ENCODE results near the gene GRXCR1. TPM values are rescaled to one million over a fixed set of nuclear protein-coding genes. Genes with fewer than 3 reads are reported as not detected.

The GRXCR1 gene
- total and polyA plus RNA-seq, 2 of the 13 experiments (the other 11 are each of a cell fraction or from before 2014, with no cell fraction given), result not detected

DNA sequence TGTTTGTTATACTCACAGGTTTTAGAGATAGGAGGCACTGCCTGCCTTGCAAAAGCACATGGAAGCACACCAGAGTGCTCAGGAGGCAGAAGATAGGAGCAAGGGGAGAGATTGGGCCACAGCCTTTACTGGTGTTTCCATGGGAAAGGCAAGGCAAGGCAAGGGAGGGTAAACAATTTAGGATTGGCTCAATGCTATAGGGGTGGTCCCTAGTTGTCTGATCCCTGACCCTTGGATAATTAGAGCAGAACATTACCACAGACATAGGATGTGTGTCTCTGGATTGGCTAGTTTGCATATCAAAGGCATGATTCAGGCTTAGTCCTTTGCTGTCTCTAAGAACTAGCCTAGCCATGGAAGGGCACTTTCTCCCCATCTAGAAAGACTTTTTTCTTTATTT is 36.1 kb downstream of the GRXCR1 start:
- Histone ChIP-seq H3K4me2 (ENCODE audit: low read depth, low read length) (no peak overlapping the region), H3K4me3 (replicated peaks in 1 of 3; ENCODE audit: insufficient read depth in 1 of 3, low read depth in 2 of 3, low read length in 3 of 3) (no peak overlapping the region), H3K9me3 (ENCODE audit: low read length) (peaks cover 29% of the 10 kb centered on the region), H3K4me1 (ENCODE audit: insufficient read depth, low read length) (no peaks in the 10 kb centered on the region), H3K36me3 (replicated peaks in 1 of 2; ENCODE audit: control insufficient read depth in 1 of 2, insufficient read depth in 2 of 2, low read length in 2 of 2) (no peaks in the 10 kb centered on the region), H4K20me1 (ENCODE audit: insufficient read depth, low read length) (no peaks in the 10 kb centered on the region), H3K9ac (ENCODE audit: insufficient read depth, low read depth, low read length) (no peak overlapping the region), H3K79me2 (ENCODE audit: insufficient read depth, low read length) (no peaks in the 10 kb centered on the region), H2AFZ (ENCODE audit: low read length) (no peak overlapping the region), H3K27ac (ENCODE audit: extremely low read length, insufficient read depth, low read length) (no peak overlapping the region), H3K27me3 (ENCODE audit: control insufficient read depth in 1 of 2, insufficient read depth in 2 of 2, low read length in 2 of 2) (no peaks in the 10 kb centered on the region)
- DNase-seq (ENCODE audit: low spot score) (no peak), FAIRE-seq (no peak), ATAC-seq (no peak)
- intact Hi-C loops (cut with micrococcal nuclease; ENCODE audit: unreplicated experiment), result no loop called here
- ChIA-PET POLR2A (no interaction called here), CTCF (ENCODE audit: low intra/inter-chr PET ratio, low total read pairs) (no interaction called here)
- in situ Hi-C loops (cut with HindIII; ENCODE audit: extremely low pct_ligation_motif_present, low pct_unique_long_range_greater_than_20kb), result no loop called here
- BruUV-seq (replicated peaks), result no TSS peak
- TF ChIP-seq SIN3A (IDR thresholded peaks at IDR 0.05; ENCODE audit: borderline replicate concordance, low read depth, low read length), result no peak
- no peak for TF ChIP-seq NCOR1 (IDR thresholded peaks at IDR 0.05; ENCODE audit: borderline replicate concordance, low read length)
- TF ChIP-seq HDAC6 (IDR thresholded peaks at IDR 0.05; ENCODE audit: low read depth, low read length), result no peak
- no peak for TF ChIP-seq ZBTB42 (CRISPR knock-in tag; IDR thresholded peaks at IDR 0.05)
- TF ChIP-seq, protein P1, sequence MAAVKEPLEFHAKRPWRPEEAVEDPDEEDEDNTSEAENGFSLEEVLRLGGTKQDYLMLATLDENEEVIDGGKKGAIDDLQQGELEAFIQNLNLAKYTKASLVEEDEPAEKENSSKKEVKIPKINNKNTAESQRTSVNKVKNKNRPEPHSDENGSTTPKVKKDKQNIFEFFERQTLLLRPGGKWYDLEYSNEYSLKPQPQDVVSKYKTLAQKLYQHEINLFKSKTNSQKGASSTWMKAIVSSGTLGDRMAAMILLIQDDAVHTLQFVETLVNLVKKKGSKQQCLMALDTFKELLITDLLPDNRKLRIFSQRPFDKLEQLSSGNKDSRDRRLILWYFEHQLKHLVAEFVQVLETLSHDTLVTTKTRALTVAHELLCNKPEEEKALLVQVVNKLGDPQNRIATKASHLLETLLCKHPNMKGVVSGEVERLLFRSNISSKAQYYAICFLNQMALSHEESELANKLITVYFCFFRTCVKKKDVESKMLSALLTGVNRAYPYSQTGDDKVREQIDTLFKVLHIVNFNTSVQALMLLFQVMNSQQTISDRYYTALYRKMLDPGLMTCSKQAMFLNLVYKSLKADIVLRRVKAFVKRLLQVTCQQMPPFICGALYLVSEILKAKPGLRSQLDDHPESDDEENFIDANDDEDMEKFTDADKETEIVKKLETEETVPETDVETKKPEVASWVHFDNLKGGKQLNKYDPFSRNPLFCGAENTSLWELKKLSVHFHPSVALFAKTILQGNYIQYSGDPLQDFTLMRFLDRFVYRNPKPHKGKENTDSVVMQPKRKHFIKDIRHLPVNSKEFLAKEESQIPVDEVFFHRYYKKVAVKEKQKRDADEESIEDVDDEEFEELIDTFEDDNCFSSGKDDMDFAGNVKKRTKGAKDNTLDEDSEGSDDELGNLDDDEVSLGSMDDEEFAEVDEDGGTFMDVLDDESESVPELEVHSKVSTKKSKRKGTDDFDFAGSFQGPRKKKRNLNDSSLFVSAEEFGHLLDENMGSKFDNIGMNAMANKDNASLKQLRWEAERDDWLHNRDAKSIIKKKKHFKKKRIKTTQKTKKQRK (IDR thresholded peaks at IDR 0.05; ENCODE audit: low read length), result no peak
- no peak for TF ChIP-seq MXI1 (IDR thresholded peaks at IDR 0.05; ENCODE audit: borderline replicate concordance, low read depth, low read length)
- TF ChIP-seq YEATS2 (CRISPR knock-in tag; IDR thresholded peaks at IDR 0.05; ENCODE audit: borderline replicate concordance), result no peak
- TF ChIP-seq SNRNP70 (IDR thresholded peaks at IDR 0.05; ENCODE audit: low read depth, low read length), result no peak
- TF ChIP-seq, protein P2, sequence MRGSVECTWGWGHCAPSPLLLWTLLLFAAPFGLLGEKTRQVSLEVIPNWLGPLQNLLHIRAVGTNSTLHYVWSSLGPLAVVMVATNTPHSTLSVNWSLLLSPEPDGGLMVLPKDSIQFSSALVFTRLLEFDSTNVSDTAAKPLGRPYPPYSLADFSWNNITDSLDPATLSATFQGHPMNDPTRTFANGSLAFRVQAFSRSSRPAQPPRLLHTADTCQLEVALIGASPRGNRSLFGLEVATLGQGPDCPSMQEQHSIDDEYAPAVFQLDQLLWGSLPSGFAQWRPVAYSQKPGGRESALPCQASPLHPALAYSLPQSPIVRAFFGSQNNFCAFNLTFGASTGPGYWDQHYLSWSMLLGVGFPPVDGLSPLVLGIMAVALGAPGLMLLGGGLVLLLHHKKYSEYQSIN (CRISPR knock-in tag; IDR thresholded peaks at IDR 0.05; ENCODE audit: borderline replicate concordance), result no peak
- TF ChIP-seq, protein P3, sequence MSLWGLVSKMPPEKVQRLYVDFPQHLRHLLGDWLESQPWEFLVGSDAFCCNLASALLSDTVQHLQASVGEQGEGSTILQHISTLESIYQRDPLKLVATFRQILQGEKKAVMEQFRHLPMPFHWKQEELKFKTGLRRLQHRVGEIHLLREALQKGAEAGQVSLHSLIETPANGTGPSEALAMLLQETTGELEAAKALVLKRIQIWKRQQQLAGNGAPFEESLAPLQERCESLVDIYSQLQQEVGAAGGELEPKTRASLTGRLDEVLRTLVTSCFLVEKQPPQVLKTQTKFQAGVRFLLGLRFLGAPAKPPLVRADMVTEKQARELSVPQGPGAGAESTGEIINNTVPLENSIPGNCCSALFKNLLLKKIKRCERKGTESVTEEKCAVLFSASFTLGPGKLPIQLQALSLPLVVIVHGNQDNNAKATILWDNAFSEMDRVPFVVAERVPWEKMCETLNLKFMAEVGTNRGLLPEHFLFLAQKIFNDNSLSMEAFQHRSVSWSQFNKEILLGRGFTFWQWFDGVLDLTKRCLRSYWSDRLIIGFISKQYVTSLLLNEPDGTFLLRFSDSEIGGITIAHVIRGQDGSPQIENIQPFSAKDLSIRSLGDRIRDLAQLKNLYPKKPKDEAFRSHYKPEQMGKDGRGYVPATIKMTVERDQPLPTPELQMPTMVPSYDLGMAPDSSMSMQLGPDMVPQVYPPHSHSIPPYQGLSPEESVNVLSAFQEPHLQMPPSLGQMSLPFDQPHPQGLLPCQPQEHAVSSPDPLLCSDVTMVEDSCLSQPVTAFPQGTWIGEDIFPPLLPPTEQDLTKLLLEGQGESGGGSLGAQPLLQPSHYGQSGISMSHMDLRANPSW (CRISPR knock-in tag; IDR thresholded peaks at IDR 0.05; ENCODE audit: borderline replicate concordance), result no peak
- no peak for TF ChIP-seq CBX5 (CRISPR knock-in tag; IDR thresholded peaks at IDR 0.05; ENCODE audit: borderline replicate concordance)
- TF ChIP-seq, protein P4, sequence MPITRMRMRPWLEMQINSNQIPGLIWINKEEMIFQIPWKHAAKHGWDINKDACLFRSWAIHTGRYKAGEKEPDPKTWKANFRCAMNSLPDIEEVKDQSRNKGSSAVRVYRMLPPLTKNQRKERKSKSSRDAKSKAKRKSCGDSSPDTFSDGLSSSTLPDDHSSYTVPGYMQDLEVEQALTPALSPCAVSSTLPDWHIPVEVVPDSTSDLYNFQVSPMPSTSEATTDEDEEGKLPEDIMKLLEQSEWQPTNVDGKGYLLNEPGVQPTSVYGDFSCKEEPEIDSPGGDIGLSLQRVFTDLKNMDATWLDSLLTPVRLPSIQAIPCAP (CRISPR knock-in tag; IDR thresholded peaks at IDR 0.05; ENCODE audit: low read depth), result no peak
- TF ChIP-seq, protein P5, sequence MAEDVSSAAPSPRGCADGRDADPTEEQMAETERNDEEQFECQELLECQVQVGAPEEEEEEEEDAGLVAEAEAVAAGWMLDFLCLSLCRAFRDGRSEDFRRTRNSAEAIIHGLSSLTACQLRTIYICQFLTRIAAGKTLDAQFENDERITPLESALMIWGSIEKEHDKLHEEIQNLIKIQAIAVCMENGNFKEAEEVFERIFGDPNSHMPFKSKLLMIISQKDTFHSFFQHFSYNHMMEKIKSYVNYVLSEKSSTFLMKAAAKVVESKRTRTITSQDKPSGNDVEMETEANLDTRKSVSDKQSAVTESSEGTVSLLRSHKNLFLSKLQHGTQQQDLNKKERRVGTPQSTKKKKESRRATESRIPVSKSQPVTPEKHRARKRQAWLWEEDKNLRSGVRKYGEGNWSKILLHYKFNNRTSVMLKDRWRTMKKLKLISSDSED (CRISPR knock-in tag; IDR thresholded peaks at IDR 0.05), result no peak
- TF ChIP-seq ATF7-NPFF (CRISPR knock-in tag; IDR thresholded peaks at IDR 0.05; ENCODE audit: low read depth), result no peak
- no peak for TF ChIP-seq ZNF879 (CRISPR knock-in tag; IDR thresholded peaks at IDR 0.05)

Data from HepG2 (cell line).